H1 (cell line): ENCODE measurements around the gene SZT2. TPM values are rescaled to one million over a fixed set of nuclear protein-coding genes. Genes with fewer than 3 reads are reported as not detected.

Experiments used
- CTCF ChIA-PET: fragments of 300-600 bp; sonication (Branson Sonifier 250); formaldehyde crosslinking; loops from one replicate; lab custom pipeline; 2021; ENCODE audit not compliant: partially characterized antibody; lab: Charles Lee
- POLR2A ChIA-PET: fragments of 300-600 bp; sonication (Branson Sonifier 250); formaldehyde crosslinking; loops from one replicate; lab custom pipeline; 2021; ENCODE audit warnings: inconsistent platforms; ENCODE audit not compliant: partially characterized antibody; lab: Charles Lee
- DNase-seq, 2 experiments: peaks; one replicate each; pipeline versions ENCODE4 v3.0.0 to v3.0.0-alpha.2; 2010 to 2022; ENCODE audit warnings: low spot score in 2 of 2, low read depth in 1 of 2, mixed read lengths in 1 of 2
- FAIRE-seq: peaks from 2 replicates; lab custom pipeline; 2011; peaks lifted over from hg19 to GRCh38; lab: Jason Lieb, UNC
- H2AFZ ChIP-seq: 2 replicates; pipeline ENCODE4 v1.8.1; 2012; ENCODE audit warnings: low read length, inconsistent platforms
- H2AK5ac ChIP-seq: 2 replicates; pipeline ENCODE4 v1.6.1; 2013; ENCODE audit warnings: low read depth, low read length
- H2BK120ac ChIP-seq: replicated peaks from 2 replicates; pipeline ENCODE3; 2013; ENCODE audit warnings: low read depth, low read length, inconsistent platforms
- H2BK12ac ChIP-seq: 2 replicates; pipeline ENCODE4 v1.6.1; 2013; ENCODE audit warnings: low read depth, low read length
- H2BK15ac ChIP-seq: 2 replicates; pipeline ENCODE4 v1.6.1; 2013; ENCODE audit warnings: low read length
- H2BK20ac ChIP-seq: 2 replicates; pipeline ENCODE4 v1.6.1; 2013; ENCODE audit warnings: low read length
- H2BK5ac ChIP-seq: 2 replicates; pipeline ENCODE4 v1.6.1; 2013; ENCODE audit warnings: low read depth, low read length
- H3K14ac ChIP-seq: 2 replicates; pipeline ENCODE4 v1.6.1; 2013; ENCODE audit warnings: inconsistent platforms; ENCODE audit not compliant: insufficient read length
- H3K18ac ChIP-seq: 2 replicates; pipeline ENCODE4 v1.6.1; 2013; ENCODE audit warnings: low read length; ENCODE audit errors: extremely low read depth
- H3K23ac ChIP-seq: 2 replicates; pipeline ENCODE4 v1.6.1; 2013; ENCODE audit warnings: inconsistent platforms; ENCODE audit not compliant: insufficient read length
- H3K23me2 ChIP-seq: 2 replicates; pipeline ENCODE4 v1.6.1; 2013; ENCODE audit warnings: low read depth, low read length
- H3K27ac ChIP-seq: 2 replicates; pipeline ENCODE4 v1.6.1; 2011; ENCODE audit warnings: low read depth, low read length, inconsistent platforms
- H3K27me3 ChIP-seq, 4 experiments: replicated peaks in 1 of 4; 1 replicate in 1 of 4; 2 replicates in 3 of 4; pipeline versions ENCODE4 v1.6.1 to v1.8.1; 2011 to 2013; ENCODE audit warnings: low read length in 3 of 4, mild to moderate bottlenecking in 3 of 4, inconsistent platforms in 2 of 4, mixed read lengths in 2 of 4, moderate library complexity in 1 of 4; ENCODE audit not compliant: control insufficient read depth in 3 of 4, insufficient read depth in 3 of 4; ENCODE audit errors: extremely low read depth in 1 of 4
- H3K36me3 ChIP-seq, 4 experiments: 2 replicates each; pipeline versions ENCODE4 v1.6.1 to v1.8.1; 2011 to 2013; ENCODE audit warnings: mild to moderate bottlenecking in 4 of 4, low read length in 3 of 4, moderate library complexity in 2 of 4, control low read depth in 1 of 4, inconsistent platforms in 1 of 4; ENCODE audit not compliant: insufficient read depth in 4 of 4, control insufficient read depth in 2 of 4
- H3K4ac ChIP-seq: replicated peaks from 2 replicates; pipeline ENCODE3; 2013; ENCODE audit warnings: low read length, low read depth, mixed read lengths, inconsistent platforms; ENCODE audit not compliant: insufficient read length
- H3K4me1 ChIP-seq, 4 experiments: replicated peaks in 1 of 4; 1 replicate in 1 of 4; 2 replicates in 3 of 4; pipeline versions ENCODE4 v1.6.1 to v1.8.1; 2011 to 2013; ENCODE audit warnings: low read length in 3 of 4, inconsistent platforms in 2 of 4, mixed read lengths in 1 of 4; ENCODE audit not compliant: insufficient read depth in 4 of 4, control insufficient read depth in 3 of 4
- H3K4me2 ChIP-seq, 2 experiments: 2 replicates each; pipeline versions ENCODE4 v1.6.1 to v1.8.1; 2011 to 2013; ENCODE audit warnings: low read depth in 2 of 2, low read length in 2 of 2, control low read depth in 1 of 2, inconsistent platforms in 1 of 2, mild to moderate bottlenecking in 1 of 2; ENCODE audit not compliant: insufficient read depth in 1 of 2
- H3K4me3 ChIP-seq, 4 experiments: fragments of 200-600, 300-600 bp in 1 of 4; sonication (generic), shearing (Covaris generic), sonication (Bioruptor Twin) in 1 of 4; 2 replicates each; pipeline versions ENCODE4 v1.5.1 to v1.8.1; 2011 to 2016; ENCODE audit warnings: low read length in 4 of 4, low read depth in 3 of 4, control low read depth in 2 of 4, inconsistent platforms in 2 of 4, mild to moderate bottlenecking in 2 of 4, mixed read lengths in 1 of 4, moderate library complexity in 1 of 4; ENCODE audit not compliant: insufficient read depth in 2 of 4; ENCODE audit errors: extremely low read depth in 1 of 4
- H3K56ac ChIP-seq: replicated peaks from 2 replicates; pipeline ENCODE3; 2013; ENCODE audit warnings: low read depth, mild to moderate bottlenecking, mixed read lengths, low read length, inconsistent platforms; ENCODE audit not compliant: insufficient read length
- H3K79me1 ChIP-seq: 2 replicates; pipeline ENCODE4 v1.6.1; 2013; ENCODE audit warnings: low read depth, low read length, control low read depth
- H3K79me2 ChIP-seq, 2 experiments: 2 replicates each; pipeline versions ENCODE4 v1.6.1 to v1.8.1; 2012 to 2013; ENCODE audit warnings: low read length in 2 of 2, mild to moderate bottlenecking in 2 of 2, inconsistent platforms in 1 of 2; ENCODE audit not compliant: insufficient read depth in 2 of 2, control insufficient read depth in 1 of 2
- H3K9ac ChIP-seq, 4 experiments: replicated peaks in 1 of 4; 1 replicate in 1 of 4; 2 replicates in 3 of 4; pipeline versions ENCODE4 v1.6.1 to v1.8.1; 2011 to 2013; ENCODE audit warnings: low read depth in 3 of 4, low read length in 3 of 4, control low read depth in 2 of 4, mild to moderate bottlenecking in 2 of 4, moderate library complexity in 2 of 4, inconsistent platforms in 1 of 4; ENCODE audit errors: extremely low read depth in 1 of 4
- H3K9me3 ChIP-seq, 2 experiments: 2 replicates each; pipeline versions ENCODE4 v1.6.1 to v1.8.1; 2012 to 2013; ENCODE audit warnings: mild to moderate bottlenecking in 2 of 2, moderate library complexity in 2 of 2, control low read depth in 1 of 2, inconsistent platforms in 1 of 2, low read depth in 1 of 2, low read length in 1 of 2, mixed read lengths in 1 of 2; ENCODE audit not compliant: insufficient read depth in 2 of 2
- H4K20me1 ChIP-seq, 2 experiments: replicated peaks in 1 of 2; 2 replicates each; pipeline versions ENCODE3 to v1.8.1; 2011 to 2013; ENCODE audit warnings: inconsistent platforms in 2 of 2, low read length in 2 of 2, mild to moderate bottlenecking in 1 of 2; ENCODE audit not compliant: insufficient read depth in 2 of 2, control insufficient read depth in 1 of 2
- H4K5ac ChIP-seq: 2 replicates; pipeline ENCODE4 v1.6.1; 2013; ENCODE audit warnings: low read length, low read depth, mixed read lengths, inconsistent platforms; ENCODE audit not compliant: insufficient read length
- H4K8ac ChIP-seq: 2 replicates; pipeline ENCODE4 v1.8.0; 2013; ENCODE audit warnings: mild to moderate bottlenecking, moderate library complexity, low read length, inconsistent platforms; ENCODE audit not compliant: insufficient read depth; ENCODE audit errors: extremely low read depth
- H4K91ac ChIP-seq: replicated peaks from 2 replicates; pipeline ENCODE3; 2013; ENCODE audit warnings: low read length, mixed read lengths, inconsistent platforms; ENCODE audit not compliant: insufficient read length
- CHD1 ChIP-seq: IDR thresholded peaks from 2 replicates; pipeline ENCODE4 v1.6.1; 2012; ENCODE audit warnings: low read depth, low read length, improper control_type of control experiment
- CTBP2 ChIP-seq: IDR thresholded peaks from 2 replicates; pipeline ENCODE4 v1.7.0; 2011; ENCODE audit warnings: borderline replicate concordance, mild to moderate bottlenecking, moderate library complexity, mixed read lengths, low read length; ENCODE audit not compliant: insufficient read depth, insufficient read length
- RBBP5 ChIP-seq: IDR thresholded peaks from 2 replicates; pipeline ENCODE4 v1.7.1; 2012; ENCODE audit warnings: low read depth, mild to moderate bottlenecking, inconsistent platforms, low read length, moderate library complexity, borderline replicate concordance
- SAP30 ChIP-seq: fragments of 300-600 bp; sonication (generic); IDR thresholded peaks from 2 replicates; pipeline ENCODE4 v1.7.1; 2012; ENCODE audit warnings: low read length, moderate library complexity, mild to moderate bottlenecking, inconsistent platforms; ENCODE audit not compliant: insufficient read depth, insufficient replicate concordance
- SIRT6 ChIP-seq: IDR thresholded peaks from one replicate; pipeline ENCODE4 v1.7.1; 2012; ENCODE audit warnings: low read length, inconsistent platforms
- SIX5 ChIP-seq: IDR thresholded peaks from 2 replicates; pipeline ENCODE4 v1.6.1; 2011; ENCODE audit warnings: mild to moderate bottlenecking, low read depth, low read length
- SP2 ChIP-seq: IDR thresholded peaks from 2 replicates; pipeline ENCODE4 v1.6.1; 2012; ENCODE audit warnings: mild to moderate bottlenecking, low read length, inconsistent platforms
- TAF7 ChIP-seq: optimal IDR thresholded peaks from 2 replicates; pipeline ENCODE3; 2011; ENCODE audit warnings: low read depth, mild to moderate bottlenecking, inconsistent platforms, low read length, moderate library complexity, borderline replicate concordance
- WGBS, 2 experiments: shearing (Covaris generic) in 1 of 2; methylation state at CpG; one replicate each; pipeline versions ENCODE4 v1.1.6 to v1.1.7; 2013 to 2015; ENCODE audit warnings: low lambda C conversion rate in 2 of 2, mixed read lengths in 2 of 2, inconsistent platforms in 1 of 2, low coverage in 1 of 2, missing lambda C conversion rate in 1 of 2; ENCODE audit not compliant: insufficient replicate concordance in 2 of 2, insufficient coverage in 1 of 2, insufficient read length in 1 of 2; ENCODE audit errors: extremely low coverage in 1 of 2, missing lambda C conversion rate in 1 of 2; 5-methylcytosine and 5-hydroxymethylcytosine counted together
- polyA plus RNA-seq, 7 experiments: library from polyadenylated mRNA; depleted of rRNA in 3 of 7; stranded (reverse) in 5 of 7; unstranded in 2 of 7; fragments of >200 nt in 5 of 7; fragments of 200-250 nt in 2 of 7; gene quantifications; 1 replicate in 5 of 7; 2 replicates in 1 of 7; 4 replicates in 1 of 7; pipeline versions ENCODE4 v1.2.1 to v1.2.3, GENCODE V29; 2011 to 2013; ENCODE audit warnings: missing spikeins in 2 of 7, mixed read lengths in 2 of 7
- total RNA-seq: library from RNA; stranded (reverse); fragmentation: NEBNext Ultra II Directional; extraction: Animal tissue kit (Norgen Biotek cat#: 25700); gene quantifications from 2 replicates; pipeline ENCODE4 v1.2.1, GENCODE V29; 2021

Gene SZT2
- total and polyA plus RNA-seq, 2 of the 8 experiments (the other 6 are each of a cell fraction or from before 2014, with no cell fraction given): 4.7 to 12.9 TPM

DNA sequence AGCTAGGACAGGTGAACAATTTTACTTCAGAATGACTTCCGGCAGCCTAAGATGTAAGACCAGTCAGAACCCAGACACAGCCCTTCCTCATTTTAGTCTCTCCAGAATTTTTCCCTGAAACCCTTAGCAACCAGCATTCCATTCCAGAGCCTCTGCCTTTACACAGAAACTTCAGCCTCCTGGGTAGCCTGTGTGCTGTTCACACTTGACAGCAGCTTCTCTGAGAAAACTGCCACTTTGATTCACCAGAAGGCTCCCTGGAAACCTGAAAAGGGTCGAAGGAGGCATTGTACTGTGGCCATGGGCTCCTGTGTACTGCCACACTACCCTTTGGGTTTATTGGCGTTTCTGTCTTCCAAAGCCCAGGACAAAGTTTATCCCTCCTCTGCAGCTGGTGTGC, 46.7 kb downstream of the SZT2 start:
- no peak overlapping the region for H3K18ac ChIP-seq
- no peaks in the 10 kb centered on the region for H3K27me3 ChIP-seq
- no peaks in the 10 kb centered on the region for H3K4me1 ChIP-seq
- no peak overlapping the region for H2AK5ac ChIP-seq
- no peak overlapping the region for H3K4me2 ChIP-seq
- no peak overlapping the region for H4K5ac ChIP-seq
- no peaks in the 10 kb centered on the region for H3K9me3 ChIP-seq
- H3K36me3 ChIP-seq: peaks cover 2 to 26% (median 10%) of the 10 kb centered on the region in 4 experiments
- H3K27ac ChIP-seq: 0 out of 2 replicates have a peak overlapping the region, but pooled peaks have one; percentile 40
- no peak overlapping the region for H3K23ac ChIP-seq
- no peak overlapping the region for H2BK20ac ChIP-seq
- H3K14ac ChIP-seq: no peak overlapping the region
- DNase-seq (no peak), FAIRE-seq (no peak)
- H3K79me1 ChIP-seq: no peaks in the 10 kb centered on the region
- no peak overlapping the region for H4K8ac ChIP-seq
- no peak overlapping the region for H3K4ac ChIP-seq
- no peak overlapping the region for H2BK15ac ChIP-seq
- ChIA-PET POLR2A (no interaction called here), CTCF (interaction anchor here (0.6 kb wide), 1 partner anchor 1312 kb away, joined by 4 read pairs; no protein-coding TSS in a partner anchor)
- WGBS, 2 experiments: 89% methylated on average over 3 of the region's 3 CpGs; no CpG with 5 or more reads in 1 of the 2 experiments
- H3K9ac ChIP-seq: no peak overlapping the region
- no peaks in the 10 kb centered on the region for H3K23me2 ChIP-seq
- no peak overlapping the region for H2AFZ ChIP-seq
- H4K20me1 ChIP-seq: peaks cover 0 to 4% of the 10 kb centered on the region in 2 experiments
- H2BK5ac ChIP-seq: no peak overlapping the region
- no peak overlapping the region for H3K4me3 ChIP-seq
- H2BK12ac ChIP-seq: no peak overlapping the region
- no peak overlapping the region for H3K56ac ChIP-seq
- no peak overlapping the region for H2BK120ac ChIP-seq
- no peak overlapping the region for H4K91ac ChIP-seq
- H3K79me2 ChIP-seq: no peaks in the 10 kb centered on the region
- no peak for TF ChIP-seq CHD1
- no peak for TF ChIP-seq SAP30
- TF ChIP-seq SP2: no peak
- no peak for TF ChIP-seq CTBP2
- no peak for TF ChIP-seq SIX5
- no peak for TF ChIP-seq RBBP5
- no peak for TF ChIP-seq SIRT6
- no peak for TF ChIP-seq TAF7
